Mesodermal cell (in vitro differentiated cells): ENCODE results near the gene ADAM12.
A peak's percentile ranks its signal among the peaks of the same experiment; 100 is the strongest.

Experiments used
- H3K27ac ChIP-seq: 2 replicates; pipeline ENCODE4 v1.7.0; 2013; ENCODE audit warnings: mild to moderate bottlenecking, low read depth, low read length, moderate library complexity; ENCODE audit not compliant: severe bottlenecking
- H3K36me3 ChIP-seq: 2 replicates; pipeline ENCODE4 v1.7.1; 2013; ENCODE audit warnings: mild to moderate bottlenecking, low read length, moderate library complexity; ENCODE audit not compliant: control insufficient read depth, insufficient read depth
- H3K4me1 ChIP-seq: one replicate; pipeline ENCODE4 v1.7.1; 2013; ENCODE audit warnings: mild to moderate bottlenecking, low read length; ENCODE audit not compliant: insufficient read depth, control insufficient read depth, poor library complexity, severe bottlenecking
- H3K4me3 ChIP-seq: 2 replicates; pipeline ENCODE4 v1.7.0; 2013; ENCODE audit warnings: low read length, control low read depth, mild to moderate bottlenecking; ENCODE audit not compliant: insufficient read depth, poor library complexity, severe bottlenecking; ENCODE audit errors: extremely low read depth
- H3K9me3 ChIP-seq: 2 replicates; pipeline ENCODE4 v1.7.1; 2013; ENCODE audit warnings: mild to moderate bottlenecking, low read length, moderate library complexity; ENCODE audit not compliant: control insufficient read depth
- WGBS, 2 experiments: methylation state at CpG; one replicate each; pipeline ENCODE4 v1.1.5; 2013; ENCODE audit warnings: missing lambda C conversion rate in 2 of 2; ENCODE audit not compliant: insufficient coverage in 2 of 2; 5-methylcytosine and 5-hydroxymethylcytosine counted together

Gene ADAM12

GRCh38 chr10:126315494-126316177, 72.6 kb downstream of the ADAM12 start:
- H3K36me3 ChIP-seq = no peaks in the 10 kb centered on the region
- no peaks in the 10 kb centered on the region for H3K4me1 ChIP-seq
- no peak overlapping the region for H3K4me3 ChIP-seq
- no peak overlapping the region for H3K27ac ChIP-seq
- 82 to 90% methylated on average over 9 to 12 of the region's 12 CpGs for WGBS, 2 experiments
- peaks cover 5% of the 10 kb centered on the region for H3K9me3 ChIP-seq

DNA sequence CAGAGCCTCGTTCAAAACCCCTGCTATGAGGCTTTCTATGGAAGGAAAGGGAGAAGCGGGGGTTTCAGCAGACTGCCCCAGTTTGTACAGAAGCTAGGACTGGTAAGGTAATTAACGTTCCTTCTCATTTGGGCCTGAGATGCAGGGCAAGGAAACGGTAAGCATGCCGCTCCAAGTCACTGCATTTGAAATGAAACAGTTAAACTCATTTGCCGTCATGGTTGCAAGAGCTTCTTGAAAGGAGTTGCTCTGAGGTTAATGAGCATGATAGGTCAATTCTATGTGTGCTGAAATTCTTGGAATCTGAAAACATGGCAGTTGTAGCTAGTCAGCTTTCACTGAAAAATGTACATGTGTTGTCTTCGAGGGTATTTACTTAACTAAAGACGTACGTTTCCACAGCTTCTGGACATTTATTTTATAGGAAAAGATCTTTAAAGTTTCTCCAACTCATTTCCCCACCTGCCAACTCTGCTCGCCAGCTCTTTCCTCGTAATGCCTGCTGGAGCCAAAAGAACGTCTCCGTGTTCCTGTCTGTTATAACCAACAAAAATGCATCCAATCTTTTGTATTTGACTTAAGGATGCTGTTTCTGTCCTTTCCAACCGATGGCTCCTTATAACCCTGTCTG, 73.3 kb downstream of the ADAM12 start:
- Histone ChIP-seq H3K4me1 (no peaks in the 10 kb centered on the region), H3K4me3 (no peak overlapping the region), H3K9me3 (peaks cover 5% of the 10 kb centered on the region), H3K36me3 (no peaks in the 10 kb centered on the region), H3K27ac (no peak overlapping the region)
- 91 to 94% methylated on average over 11 of the region's 14 CpGs for WGBS, 2 experiments

DNA sequence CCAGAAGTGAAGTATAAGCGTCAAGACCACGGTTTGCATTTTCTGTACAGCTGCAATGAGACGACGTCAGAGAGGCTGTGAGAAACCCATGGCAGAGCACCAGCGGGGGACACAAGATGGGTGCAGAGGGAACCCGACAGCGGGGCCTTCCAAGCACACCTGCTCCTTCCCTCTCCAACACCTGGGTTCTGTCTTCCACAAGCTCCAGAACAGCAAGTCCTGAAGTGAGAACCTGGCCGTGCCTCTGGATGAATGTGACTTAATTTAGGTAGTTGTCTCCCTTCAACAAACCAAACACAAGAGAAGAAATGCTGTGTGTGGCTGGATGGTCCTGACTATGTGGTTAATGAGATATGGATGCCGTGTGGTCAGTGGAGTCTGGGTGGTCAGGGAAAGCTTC, 76.1 kb downstream of the ADAM12 start:
- Histone ChIP-seq H3K4me3 (no peak overlapping the region), H3K27ac (no peak overlapping the region), H3K4me1 (no peaks in the 10 kb centered on the region), H3K9me3 (no peaks in the 10 kb centered on the region), H3K36me3 (no peaks in the 10 kb centered on the region)
- WGBS, 2 experiments = 85 to 95% methylated on average over 7 of the region's 9 CpGs

DNA sequence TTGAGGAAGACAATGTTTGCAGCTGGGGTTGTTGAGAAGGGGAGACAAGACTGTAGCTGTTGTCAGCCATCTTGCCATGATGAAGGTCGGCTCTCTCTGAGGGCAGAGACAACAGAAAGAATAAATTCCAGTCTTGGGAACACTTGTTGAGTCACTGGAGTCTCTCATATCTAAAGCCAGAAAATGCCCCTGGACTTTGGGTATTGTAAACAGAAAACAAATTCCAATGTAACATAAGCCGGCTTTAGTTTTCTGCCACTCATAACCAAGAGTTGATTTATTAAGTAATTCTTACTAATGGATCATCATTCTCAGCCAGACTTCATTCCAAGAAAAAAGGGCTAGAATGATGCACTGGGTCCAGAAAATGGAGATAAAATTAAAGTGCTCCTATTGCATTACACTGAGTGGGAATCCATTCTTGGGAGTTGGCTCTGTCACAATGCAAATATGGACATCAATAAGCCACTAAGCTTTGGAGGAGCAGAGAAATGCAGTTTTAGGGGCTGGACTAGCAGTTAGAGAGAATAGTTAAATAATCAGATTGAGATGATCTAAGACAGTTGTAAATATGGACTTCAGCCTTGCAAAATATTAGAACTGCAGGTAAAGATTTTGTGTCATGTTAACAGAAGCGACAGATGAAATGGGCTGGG, 78.9 kb downstream of the ADAM12 start:
- Histone ChIP-seq H3K36me3 (no peaks in the 10 kb centered on the region), H3K4me1 (no peaks in the 10 kb centered on the region), H3K9me3 (no peaks in the 10 kb centered on the region), H3K27ac (no peak overlapping the region), H3K4me3 (no peak overlapping the region)
- 92 to 94% methylated on average over 2 of the region's 3 CpGs for WGBS, 2 experiments

- 67 to 89% methylated on average over 1 to 4 of the region's 6 CpGs for WGBS, 2 experiments
- peak overlapping the region; percentile 7 for H3K27ac ChIP-seq
- no peaks in the 10 kb centered on the region for H3K36me3 ChIP-seq
- H3K4me3 ChIP-seq = no peak overlapping the region
- no peaks in the 10 kb centered on the region for H3K4me1 ChIP-seq
- peaks cover 3% of the 10 kb centered on the region for H3K9me3 ChIP-seq
Measured at GRCh38 chr10:126302826-126303665, 85.2 kb downstream of the ADAM12 start.

- no peak overlapping the region for H3K4me3 ChIP-seq
- H3K36me3 ChIP-seq = no peaks in the 10 kb centered on the region
- H3K9me3 ChIP-seq = peaks cover 8% of the 10 kb centered on the region
- H3K27ac ChIP-seq = peak overlapping the region; percentile 7
- no peaks in the 10 kb centered on the region for H3K4me1 ChIP-seq
- WGBS, 2 experiments = 70 to 100% methylated on average over 1 to 3 of the region's 3 CpGs
Measured at GRCh38 chr10:126302476-126302756, 85.9 kb downstream of the ADAM12 start.

DNA sequence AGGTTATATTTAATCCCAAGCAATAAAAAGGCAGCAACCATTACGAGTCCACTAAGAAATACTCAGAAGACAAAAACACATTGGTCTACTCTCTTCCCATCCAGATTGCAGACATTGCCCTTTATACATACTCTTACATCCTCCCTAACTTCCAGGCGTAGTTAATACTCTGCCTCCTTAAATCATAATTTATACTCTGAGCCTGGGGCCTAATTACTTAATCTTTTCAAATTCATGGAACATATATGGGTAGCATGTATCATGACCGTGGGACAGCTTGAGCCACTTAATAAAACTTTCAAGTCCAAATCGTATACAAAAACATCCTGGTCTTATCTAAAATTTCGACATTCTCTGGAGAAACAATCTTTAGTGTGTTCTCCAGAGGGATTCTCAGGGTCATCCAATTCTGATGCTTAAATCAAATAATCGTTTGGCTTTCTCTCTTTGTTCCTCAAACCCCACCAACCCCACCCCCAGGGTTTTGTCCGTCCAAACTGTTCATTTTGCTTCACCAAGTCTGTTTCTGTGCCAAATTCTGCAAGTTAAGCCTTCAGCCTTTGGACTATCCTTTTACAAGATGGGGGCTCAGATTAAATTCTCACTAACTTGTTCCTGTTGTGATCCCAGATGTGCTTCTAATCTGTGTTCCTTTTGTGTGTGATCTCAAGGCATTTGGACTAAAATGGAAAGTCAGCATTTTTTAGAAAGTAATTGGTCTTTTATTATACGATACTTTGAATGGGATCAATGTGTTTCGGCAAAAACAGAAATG, 86.4 kb downstream of the ADAM12 start:
- Histone ChIP-seq H3K27ac (no peak overlapping the region), H3K9me3 (peaks cover 8% of the 10 kb centered on the region), H3K4me1 (no peaks in the 10 kb centered on the region), H3K36me3 (no peaks in the 10 kb centered on the region), H3K4me3 (no peak overlapping the region)
- WGBS, 2 experiments = 89 to 92% methylated on average over 7 to 8 of the region's 9 CpGs

DNA sequence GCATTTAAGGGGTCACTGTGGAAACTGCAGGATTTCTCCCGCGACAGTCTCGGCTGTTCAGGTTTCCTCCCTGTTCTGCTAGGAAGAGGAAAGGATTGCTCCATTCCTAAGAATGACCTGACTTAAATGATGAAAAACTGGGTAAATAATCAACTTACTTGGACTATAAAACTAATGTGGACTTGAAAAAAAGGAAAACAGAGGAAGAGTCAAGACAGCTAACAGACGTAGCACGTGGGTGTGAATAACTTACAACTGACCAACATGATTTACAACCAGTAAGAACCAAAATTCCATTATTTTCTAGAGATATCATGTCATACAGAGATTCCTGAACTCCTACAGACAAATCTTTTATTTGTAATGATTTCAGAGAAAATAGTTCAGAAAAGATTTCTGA, 93.8 kb downstream of the ADAM12 start:
- Histone ChIP-seq H3K4me1 (no peaks in the 10 kb centered on the region), H3K27ac (no peak overlapping the region), H3K36me3 (no peaks in the 10 kb centered on the region), H3K4me3 (no peak overlapping the region), H3K9me3 (peaks cover 8% of the 10 kb centered on the region)
- WGBS, 2 experiments = 90 to 93% methylated on average over 2 to 3 of the region's 5 CpGs

GRCh38 chr10:126290232-126290631, 98.0 kb downstream of the ADAM12 start:
- Histone ChIP-seq H3K4me1 (no peaks in the 10 kb centered on the region), H3K4me3 (no peak overlapping the region), H3K9me3 (no peaks in the 10 kb centered on the region), H3K27ac (no peak overlapping the region), H3K36me3 (no peaks in the 10 kb centered on the region)
- 100% methylated on average over 3 to 4 of the region's 6 CpGs for WGBS, 2 experiments
